HG03558 (cell line): ENCODE results near the gene CFAP53.
A peak's percentile ranks its signal among the peaks of the same experiment; 100 is the strongest.

ENCODE experiments used
- ATAC-seq: cut with Tn5 transposase; IDR thresholded peaks from one replicate; pipeline ENCODE4 v1.9.1; 2021; ENCODE audit warnings: moderate number of reproducible peaks; ENCODE audit not compliant: unreplicated experiment; ENCODE audit errors: extremely low read depth

Gene CFAP53

GRCh38 chr18:50199346-50199855 lies 66.9 kb downstream of the CFAP53 start:
- ATAC-seq, result no peak

GRCh38 chr18:50196261-50196660 lies 70.0 kb downstream of the CFAP53 start:
- no peak for ATAC-seq

GRCh38 chr18:50195689-50196088 lies 70.6 kb downstream of the CFAP53 start:
- no peak for ATAC-seq

GRCh38 chr18:50194631-50195532 lies 71.4 kb downstream of the CFAP53 start, which contains the start of gene MYO5B:
Gene MYO5B, minus strand, starts transcription at chr18:50195147. Its CDS starts 354 bp downstream, at chr18:50194793.
- peak; percentile 70 for ATAC-seq

- ATAC-seq, result no peak
These were observed 72.3 kb downstream of the CFAP53 start for GRCh38 chr18:50193796-50194630.

DNA sequence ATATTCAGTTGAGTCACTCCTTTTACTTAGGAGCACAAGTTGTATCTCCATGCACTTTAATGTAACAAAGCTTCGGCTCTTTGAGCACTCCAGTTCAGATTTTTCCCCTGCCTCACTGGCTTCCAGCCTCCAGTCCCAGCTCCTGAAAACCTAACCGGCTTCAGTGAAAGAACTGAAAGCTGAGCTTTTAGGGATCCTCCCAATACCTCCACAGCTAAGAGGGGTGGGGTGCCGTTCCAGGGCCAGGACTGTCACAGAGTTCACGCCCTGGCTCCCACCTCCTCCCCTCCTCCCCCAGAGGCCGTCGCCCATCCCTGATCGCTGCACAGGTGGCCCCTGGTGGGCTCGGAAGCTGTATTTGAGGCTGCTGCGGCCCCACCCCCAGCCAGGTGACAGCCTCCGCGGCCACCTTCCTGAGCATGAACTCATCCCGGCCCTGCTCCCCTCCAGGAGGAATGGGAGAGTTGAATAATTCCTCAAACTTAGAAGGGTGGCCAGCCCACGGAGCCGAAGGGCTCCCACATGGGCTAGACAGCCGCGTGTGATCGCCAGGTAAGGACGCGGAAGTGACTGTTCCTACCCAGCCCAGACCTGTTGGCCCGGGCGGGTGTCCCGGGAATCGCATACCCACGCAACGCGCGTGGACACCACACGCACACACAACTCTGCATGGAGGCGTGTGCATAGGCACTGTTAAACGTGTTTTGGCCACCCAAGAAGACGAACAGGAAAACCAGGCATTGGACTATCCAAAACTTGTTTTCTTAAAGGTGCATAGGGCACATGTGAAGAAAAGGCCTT lies 73.1 kb downstream of the CFAP53 start:
- ATAC-seq, result no peak

- no peak for ATAC-seq
These were observed 75.4 kb downstream of the CFAP53 start for GRCh38 chr18:50190926-50191325.

DNA sequence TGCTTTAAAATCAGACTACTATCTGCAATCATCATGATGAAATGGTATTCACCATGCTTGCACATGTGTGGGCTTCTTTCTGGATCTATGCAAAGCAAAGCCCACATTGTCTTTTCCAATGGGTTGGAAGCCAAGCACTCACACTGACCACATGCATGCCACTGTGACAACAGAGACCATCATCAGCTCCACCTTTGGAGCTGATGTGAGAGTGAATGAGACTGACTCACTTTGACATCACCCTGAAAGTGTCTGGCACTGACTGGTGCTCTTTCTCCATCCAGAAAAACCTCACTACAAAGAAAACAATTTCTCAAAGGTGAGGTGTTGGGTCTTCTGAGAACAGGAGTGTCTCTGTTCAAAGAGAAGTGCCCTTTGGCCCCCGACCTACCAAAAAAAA lies 76.1 kb downstream of the CFAP53 start:
- ATAC-seq, result no peak

DNA sequence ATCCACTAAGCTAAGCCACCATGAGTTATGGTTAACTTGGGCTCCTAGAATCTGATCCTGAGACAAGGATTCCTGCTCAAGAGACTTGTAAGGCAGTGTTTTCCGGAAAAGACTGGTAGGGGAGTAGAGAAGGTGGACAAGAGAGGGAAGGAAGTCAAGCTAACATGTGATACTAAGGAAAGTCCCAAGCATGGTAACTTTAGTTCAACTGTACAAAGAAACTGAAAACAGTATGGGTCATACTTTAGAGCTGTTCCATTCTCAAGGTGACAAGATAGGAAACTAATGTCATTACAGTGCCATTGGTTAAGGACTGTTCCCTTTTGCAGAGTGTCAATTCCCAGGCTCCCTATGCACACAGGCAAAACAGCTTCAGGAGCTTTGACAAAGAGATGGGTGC lies 77.1 kb downstream of the CFAP53 start:
- ATAC-seq, result no peak

- no peak for ATAC-seq
These were observed 77.6 kb downstream of the CFAP53 start for GRCh38 chr18:50188652-50189051.

GRCh38 chr18:50187659-50188058 lies 78.6 kb downstream of the CFAP53 start:
- ATAC-seq, result no peak

GRCh38 chr18:50186385-50186784 lies 79.9 kb downstream of the CFAP53 start:
- no peak for ATAC-seq

GRCh38 chr18:50183556-50183955 lies 82.7 kb downstream of the CFAP53 start:
- no peak for ATAC-seq

DNA sequence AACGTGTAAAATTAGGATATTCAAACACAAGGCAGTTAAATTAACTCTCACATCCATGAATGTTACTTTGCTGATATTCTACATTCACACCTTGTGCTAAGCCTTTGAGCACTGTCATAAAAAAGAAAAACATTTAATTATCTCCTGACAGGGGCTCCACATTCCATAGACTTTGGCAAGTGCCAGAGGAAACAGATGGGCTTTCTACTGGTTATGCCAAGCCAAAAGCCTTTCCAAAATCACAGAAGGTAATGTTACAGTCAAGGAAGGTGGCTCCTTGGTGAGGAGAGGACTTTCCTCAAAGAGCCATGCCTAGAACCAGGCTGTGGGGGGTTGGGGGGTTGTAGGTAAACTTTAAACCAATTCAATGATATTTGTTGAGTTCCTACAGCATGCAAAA lies 83.8 kb downstream of the CFAP53 start:
- no peak for ATAC-seq

- no peak for ATAC-seq
These were observed 84.7 kb downstream of the CFAP53 start for GRCh38 chr18:50181590-50181989.

DNA sequence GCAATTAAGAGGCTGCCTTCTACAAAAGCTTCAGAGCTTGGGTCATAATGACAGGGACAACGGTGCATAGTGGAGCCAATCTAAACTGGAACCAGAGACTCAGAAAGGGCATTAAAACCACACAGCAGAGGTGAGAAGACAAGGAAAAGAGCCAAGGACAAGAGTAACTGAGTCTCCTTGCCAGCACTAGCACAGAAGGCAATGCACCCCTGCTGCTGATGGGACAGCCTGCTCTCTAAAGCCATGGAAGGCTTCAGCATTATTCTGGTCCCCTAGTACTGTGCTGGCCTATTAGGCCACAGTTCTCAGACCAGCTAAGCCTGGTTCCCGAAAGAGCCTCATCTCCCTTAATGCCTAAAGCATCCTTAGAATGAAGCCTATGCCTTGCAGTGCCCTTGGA lies 86.8 kb downstream of the CFAP53 start:
- no peak for ATAC-seq

GRCh38 chr18:50177294-50177992 lies 88.9 kb downstream of the CFAP53 start:
- no peak for ATAC-seq
